Natural killer cell (primary cell): Measurements from ENCODE around the gene CDH13. TPM values are rescaled to one million over a fixed set of nuclear protein-coding genes. Genes with fewer than 3 reads are reported as not detected.

Experiments used
- ATAC-seq, 3 donors: fragments of 150-1000 bp in 2 of 3; fragments of 200-7000 bp in 1 of 3; cut with Tn5 transposase; 1 replicate in 1 of 3; 2 replicates in 2 of 3; pipeline ENCODE4 v1.10.0; 2021; ENCODE audit warnings: mild to moderate bottlenecking in 2 of 3, moderate library complexity in 2 of 3
- DNase-seq, 2 donors: peaks; one replicate each; pipeline versions ENCODE4 v3.0.0 to v3.0.0-alpha.2; 2013 to 2021; ENCODE audit warnings: mixed read lengths in 1 of 2
- H3K27ac ChIP-seq: one replicate; pipeline ENCODE4 v1.5.1; 2013; ENCODE audit warnings: mild to moderate bottlenecking, low read length
- H3K27me3 ChIP-seq: one replicate; pipeline ENCODE4 v1.6.1; 2013; ENCODE audit warnings: low read length; ENCODE audit not compliant: control insufficient read depth, insufficient read depth
- H3K36me3 ChIP-seq: one replicate; pipeline ENCODE4 v1.6.1; 2013; ENCODE audit warnings: low read length; ENCODE audit not compliant: control insufficient read depth, insufficient read depth
- H3K4me1 ChIP-seq: one replicate; pipeline ENCODE4 v1.6.1; 2013; ENCODE audit warnings: low read length; ENCODE audit not compliant: control insufficient read depth, insufficient read depth
- H3K4me3 ChIP-seq: one replicate; pipeline ENCODE4 v1.5.1; 2013; ENCODE audit warnings: low read length
- H3K9me3 ChIP-seq: one replicate; pipeline ENCODE4 v1.6.1; 2013; ENCODE audit warnings: low read length; ENCODE audit not compliant: control insufficient read depth, insufficient read depth
- H3K27ac Mint-ChIP-seq, 2 donors: one replicate each; pipeline ENCODE4 v1.8.0; 2022; ENCODE audit warnings: mild to moderate bottlenecking in 2 of 2, mixed read lengths in 2 of 2, moderate library complexity in 1 of 2
- H3K27me3 Mint-ChIP-seq, 2 donors: one replicate each; pipeline ENCODE4 v1.8.0; 2022; ENCODE audit warnings: low read depth in 2 of 2, mixed read lengths in 2 of 2
- H3K36me3 Mint-ChIP-seq: one replicate; pipeline ENCODE4 v1.8.0; 2022; ENCODE audit warnings: mixed read lengths
- H3K4me1 Mint-ChIP-seq, 2 donors: one replicate each; pipeline ENCODE4 v1.8.0; 2022; ENCODE audit warnings: mixed read lengths in 2 of 2
- H3K4me3 Mint-ChIP-seq: one replicate; pipeline ENCODE4 v1.8.0; 2022; ENCODE audit warnings: mild to moderate bottlenecking, moderate library complexity, mixed read lengths
- H3K9me3 Mint-ChIP-seq, 2 donors: one replicate each; pipeline ENCODE4 v1.8.0; 2022; ENCODE audit warnings: mixed read lengths in 2 of 2
- CTCF ChIP-seq: fragments of 200-600 bp; IDR thresholded peaks from one replicate; pipeline ENCODE4 v1.8.0; 2022; ENCODE audit warnings: antibody characterized with exemption
- WGBS: methylation state at CpG from one replicate; pipeline ENCODE4 v1.1.7; 2013; ENCODE audit warnings: missing lambda C conversion rate; ENCODE audit not compliant: insufficient coverage; 5-methylcytosine and 5-hydroxymethylcytosine counted together
- intact Hi-C: fragments of 100-400 bp; cut with micrococcal nuclease; formaldehyde crosslinking; loops from one replicate; pipeline ENCODE4 v1.14.2; 2022
- total RNA-seq, 4 donors: library from RNA; stranded (reverse); fragments of 120-200 nt in 1 of 4; gene quantifications; one replicate each; pipeline versions ENCODE4 v1.2.3 to v1.2.4, GENCODE V29; 2013 to 2022

Gene CDH13
- total RNA-seq, 3 donors from 2014 or later (not counting 1 experiment from before 2014, with no cell fraction given): not detected

GRCh38 chr16:82668094-82668493 lies 41.3 kb downstream of the CDH13 start:
- intact Hi-C loops: no loop called here
- no peak for TF ChIP-seq CTCF
- no peaks in the 10 kb centered on the region for H3K4me1 Mint-ChIP-seq
- no peak for ATAC-seq
- no peaks in the 10 kb centered on the region for H3K9me3 Mint-ChIP-seq
- H3K4me3 Mint-ChIP-seq: no peak overlapping the region
- Histone ChIP-seq H3K4me1 (no peaks in the 10 kb centered on the region), H3K27me3 (no peaks in the 10 kb centered on the region), H3K9me3 (no peaks in the 10 kb centered on the region), H3K4me3 (no peak overlapping the region), H3K36me3 (no peaks in the 10 kb centered on the region), H3K27ac (no peak overlapping the region)
- H3K36me3 Mint-ChIP-seq: no peaks in the 10 kb centered on the region
- 87% methylated on average over 3 of the region's 3 CpGs for WGBS
- H3K27me3 Mint-ChIP-seq: peaks cover 23 to 28% of the 10 kb centered on the region in 2 donors
- DNase-seq: no peak
- no peak overlapping the region for H3K27ac Mint-ChIP-seq

- intact Hi-C loops: no loop called here
- Histone ChIP-seq H3K27me3 (no peaks in the 10 kb centered on the region), H3K9me3 (no peaks in the 10 kb centered on the region), H3K36me3 (no peaks in the 10 kb centered on the region), H3K4me1 (no peaks in the 10 kb centered on the region), H3K4me3 (no peak overlapping the region), H3K27ac (no peak overlapping the region)
- DNase-seq: peak in 1 of 2 donors; percentile 71
- whole genome bisulfite sequencing: 90% methylated on average over 2 of the region's 3 CpGs
- H3K9me3 Mint-ChIP-seq: no peaks in the 10 kb centered on the region
- peaks cover 12 to 22% of the 10 kb centered on the region in 2 donors for H3K27me3 Mint-ChIP-seq
- no peak overlapping the region for H3K4me3 Mint-ChIP-seq
- H3K4me1 Mint-ChIP-seq: no peaks in the 10 kb centered on the region
- TF ChIP-seq CTCF: no peak
- H3K27ac Mint-ChIP-seq: no peak overlapping the region
- ATAC-seq: no peak
- no peaks in the 10 kb centered on the region for H3K36me3 Mint-ChIP-seq
These were observed 45.0 kb downstream of the CDH13 start for GRCh38 chr16:82671741-82672140.

- no peak for TF ChIP-seq CTCF
These were observed 45.9 kb downstream of the CDH13 start for GRCh38 chr16:82672676-82673075.

GRCh38 chr16:82675300-82675699 lies 48.5 kb downstream of the CDH13 start:
- intact Hi-C loops: no loop called here
- Histone ChIP-seq H3K4me1 (no peaks in the 10 kb centered on the region), H3K9me3 (no peaks in the 10 kb centered on the region), H3K27me3 (no peaks in the 10 kb centered on the region), H3K27ac (no peak overlapping the region), H3K36me3 (no peaks in the 10 kb centered on the region), H3K4me3 (no peak overlapping the region)
- Mint-ChIP-seq H3K4me3 (no peak overlapping the region), H3K27me3 (peaks cover 9 to 31% of the 10 kb centered on the region in 2 donors), H3K36me3 (no peaks in the 10 kb centered on the region), H3K4me1 (no peaks in the 10 kb centered on the region), H3K9me3 (no peaks in the 10 kb centered on the region), H3K27ac (no peak overlapping the region)
- WGBS: 73% methylated on average over 3 of the region's 3 CpGs
- no peak for ATAC-seq
- no peak for DNase-seq
- TF ChIP-seq CTCF: no peak

More at GRCh38 chr16:82672676-82673075, 45.9 kb downstream of the CDH13 start:
- Histone ChIP-seq H3K9me3 (no peaks in the 10 kb centered on the region), H3K27me3 (no peaks in the 10 kb centered on the region), H3K27ac (no peak overlapping the region), H3K4me3 (no peak overlapping the region), H3K36me3 (no peaks in the 10 kb centered on the region), H3K4me1 (no peaks in the 10 kb centered on the region)
- Mint-ChIP-seq H3K4me1 (no peaks in the 10 kb centered on the region), H3K9me3 (no peaks in the 10 kb centered on the region), H3K4me3 (no peak overlapping the region), H3K27ac (no peak overlapping the region), H3K36me3 (no peaks in the 10 kb centered on the region), H3K27me3 (peaks cover 12 to 31% of the 10 kb centered on the region in 2 donors)
- DNase-seq: no peak
- no peak for ATAC-seq
- 73% methylated on average over 1 of the region's 3 CpGs for WGBS
- intact Hi-C loops: no loop called here
